SK-N-SH (cell line): ENCODE measurements around the gene UBAC2. TPM values are rescaled to one million over a fixed set of nuclear protein-coding genes. Genes with fewer than 3 reads are reported as not detected.

Experiments used
- CTCF ChIA-PET: fragments of 300-600, 350-600 bp; formaldehyde crosslinking; extraction: SDS; loops from one replicate; lab custom pipeline; 2021; lab: Yijun Ruan, JAX
- POLR2A ChIA-PET: fragments of 350-600 bp; sonication (Branson Sonifier 250); formaldehyde crosslinking; extraction: SDS; loops from one replicate; lab custom pipeline; 2020; ENCODE audit warnings: antibody characterized with exemption, inconsistent platforms; lab: Yijun Ruan, JAX
- DNase-seq: peaks from one replicate; pipeline ENCODE4 v3.0.0; 2012
- H2AFZ ChIP-seq: fragments of 200-600 bp; sonication (generic); 2 replicates; pipeline ENCODE4 v1.8.1; 2016; ENCODE audit warnings: antibody characterized with exemption, mild to moderate bottlenecking, low read depth
- H3F3A ChIP-seq: fragments of 200-600 bp; sonication (generic); replicated peaks from 2 replicates; pipeline ENCODE3; 2016; ENCODE audit warnings: antibody characterized with exemption, mild to moderate bottlenecking; ENCODE audit not compliant: insufficient read depth
- H3K27ac ChIP-seq, 2 experiments: fragments of 200-500 bp in 1 of 2; fragments of 200-600 bp in 1 of 2; sonication (Bioruptor generic) in 1 of 2; sonication (generic), shearing (Covaris generic) in 1 of 2; 2 replicates each; pipeline versions ENCODE4 v1.5.1 to v1.6.1; 2014 to 2016; ENCODE audit warnings: low read depth in 2 of 2, inconsistent platforms in 1 of 2, low read length in 1 of 2, mild to moderate bottlenecking in 1 of 2, mixed read lengths in 1 of 2
- H3K27me3 ChIP-seq: fragments of 200-600 bp; sonication (generic), shearing (Covaris generic); 2 replicates; pipeline ENCODE4 v1.6.1; 2016; ENCODE audit warnings: mixed run types; ENCODE audit not compliant: insufficient read depth
- H3K36me3 ChIP-seq, 2 experiments: fragments of 200-500 bp in 1 of 2; fragments of 200-600 bp in 1 of 2; sonication (Bioruptor generic) in 1 of 2; sonication (generic) in 1 of 2; replicated peaks in 1 of 2; 2 replicates each; pipeline versions ENCODE3 to v1.5.1; 2014 to 2016; ENCODE audit warnings: low read length in 1 of 2, mild to moderate bottlenecking in 1 of 2; ENCODE audit not compliant: insufficient read depth in 2 of 2, control insufficient read depth in 1 of 2
- H3K4me1 ChIP-seq, 2 experiments: fragments of 200-500 bp in 1 of 2; fragments of 200-600 bp in 1 of 2; sonication (Bioruptor generic) in 1 of 2; sonication (generic), shearing (Covaris generic) in 1 of 2; 2 replicates each; pipeline versions ENCODE4 v1.5.1 to v1.6.1; 2014 to 2016; ENCODE audit warnings: low read depth in 1 of 2, low read length in 1 of 2, mixed run types in 1 of 2; ENCODE audit not compliant: insufficient read depth in 2 of 2, control insufficient read depth in 1 of 2
- H3K4me2 ChIP-seq: fragments of 200-600 bp; sonication (generic), shearing (Covaris generic); 2 replicates; pipeline ENCODE4 v1.6.1; 2017; ENCODE audit warnings: mixed run types
- H3K4me3 ChIP-seq, 2 experiments: fragments of 200-500 bp in 1 of 2; fragments of 200-600 bp in 1 of 2; sonication (Bioruptor generic) in 1 of 2; sonication (generic), shearing (Covaris generic) in 1 of 2; 2 replicates each; pipeline versions ENCODE4 v1.5.1 to v1.8.1; 2014 to 2016; ENCODE audit warnings: low read depth in 2 of 2, inconsistent platforms in 1 of 2, low read length in 1 of 2, mild to moderate bottlenecking in 1 of 2, mixed read lengths in 1 of 2, moderate library complexity in 1 of 2
- H3K79me2 ChIP-seq: fragments of 200-600 bp; sonication (generic); 2 replicates; pipeline ENCODE4 v1.8.1; 2017; ENCODE audit warnings: mild to moderate bottlenecking; ENCODE audit not compliant: insufficient read depth
- H3K9ac ChIP-seq: fragments of 200-600 bp; sonication (generic); 2 replicates; pipeline ENCODE4 v1.6.1; 2017; ENCODE audit warnings: mixed run types
- H3K9me2 ChIP-seq: fragments of 200-600 bp; sonication (generic); 2 replicates; pipeline ENCODE4 v1.6.1; 2017; ENCODE audit warnings: mixed run types
- H3K9me3 ChIP-seq: fragments of 200-600 bp; sonication (generic); 2 replicates; pipeline ENCODE4 v1.6.1; 2017; ENCODE audit warnings: mixed run types, mild to moderate bottlenecking, moderate library complexity
- H4K20me1 ChIP-seq: fragments of 200-600 bp; sonication (generic); 2 replicates; pipeline ENCODE4 v1.6.1; 2017; ENCODE audit warnings: mild to moderate bottlenecking, mixed run types; ENCODE audit not compliant: insufficient read depth
- FOXM1 ChIP-seq: IDR thresholded peaks from 2 replicates; pipeline ENCODE4 v1.4.0; 2012; ENCODE audit warnings: low read depth, mild to moderate bottlenecking
- JUND ChIP-seq: IDR thresholded peaks from 2 replicates; pipeline ENCODE4 v1.4.0; 2012
- NFIC ChIP-seq: IDR thresholded peaks from 2 replicates; pipeline ENCODE4 v1.4.0; 2012; ENCODE audit warnings: borderline replicate concordance
- SMC3 ChIP-seq: IDR thresholded peaks from 2 replicates; pipeline ENCODE4 v1.6.1; 2012; ENCODE audit warnings: low read depth, low read length, improper control_type of control experiment
- WGBS: methylation state at CpG from one replicate; pipeline ENCODE4 v1.1.6; 2017; ENCODE audit warnings: low lambda C conversion rate; 5-methylcytosine and 5-hydroxymethylcytosine counted together
- polyA plus RNA-seq, 3 experiments: library from polyadenylated mRNA; depleted of rRNA; stranded (reverse); fragments of >200 nt; gene quantifications; 2 replicates each; pipeline ENCODE4 v1.2.3, GENCODE V29; 2012
- TF ChIP-seq, protein P1 (sequence below): IDR thresholded peaks from 2 replicates; pipeline ENCODE4 v1.4.0; 2012; ENCODE audit warnings: low read depth, borderline replicate concordance
- TF ChIP-seq, protein P2 (sequence below): IDR thresholded peaks from 2 replicates; pipeline ENCODE4 v1.4.0; 2012; ENCODE audit warnings: low read depth, borderline replicate concordance
- TF ChIP-seq, protein P3 (sequence below): IDR thresholded peaks from 2 replicates; pipeline ENCODE4 v1.6.1; 2012; ENCODE audit warnings: mild to moderate bottlenecking, low read depth, low read length, moderate library complexity
- TF ChIP-seq, protein P4 (sequence below): IDR thresholded peaks from 2 replicates; pipeline ENCODE4 v1.4.0; 2012; ENCODE audit warnings: low read depth

UBAC2 gene
- polyA plus RNA-seq, 1 of the 3 experiments (the other 2 are of a cell fraction), result 79.0 TPM

DNA sequence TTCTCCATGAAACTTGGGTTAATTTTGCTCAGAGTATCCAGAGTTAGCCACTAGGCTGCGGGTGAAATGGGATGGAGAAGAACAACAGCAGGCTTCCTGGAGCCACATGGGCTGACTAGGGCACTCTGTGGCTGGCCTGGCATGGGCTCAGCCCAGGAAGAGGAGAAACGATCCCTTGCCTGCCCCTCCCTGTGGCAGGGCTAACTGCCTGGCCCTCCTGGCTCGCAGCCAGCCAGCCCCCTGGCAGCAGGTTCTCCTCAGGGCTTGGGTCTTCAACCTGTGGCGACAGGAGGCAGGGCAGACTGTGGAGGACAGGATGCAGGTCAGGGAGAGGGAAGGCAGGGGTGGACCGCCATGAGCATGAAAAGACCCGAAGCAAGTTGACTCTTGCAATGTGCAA is 185.3 kb downstream of the UBAC2 start:
- no peak overlapping the region for H2AFZ ChIP-seq
- H3K36me3 ChIP-seq, result peaks cover 0 to 19% of the 10 kb centered on the region in 2 experiments
- no peak for DNase-seq
- peaks cover 0 to 5% of the 10 kb centered on the region in 2 experiments; a peak in 1 of 4 replicates for H3K4me1 ChIP-seq
- H3K9ac ChIP-seq, result no peak overlapping the region
- H3K27ac ChIP-seq, result no peak overlapping the region
- H3K9me2 ChIP-seq, result no peaks in the 10 kb centered on the region
- POLR2A ChIA-PET, result no interaction called here
- H3K4me3 ChIP-seq, result no peak overlapping the region
- no peaks in the 10 kb centered on the region for H3K79me2 ChIP-seq
- no peaks in the 10 kb centered on the region for H3F3A ChIP-seq
- H3K9me3 ChIP-seq, result no peaks in the 10 kb centered on the region
- H4K20me1 ChIP-seq, result no peaks in the 10 kb centered on the region
- WGBS, result 88% methylated on average over 5 of the region's 6 CpGs
- CTCF ChIA-PET, result interaction anchor here (1.0 kb wide), 1 partner anchor 116 kb away, joined by 5 read pairs; no protein-coding TSS in a partner anchor
- TF ChIP-seq FOXM1, result no peak
- H3K4me2 ChIP-seq, result no peak overlapping the region
- no peaks in the 10 kb centered on the region for H3K27me3 ChIP-seq

DNA sequence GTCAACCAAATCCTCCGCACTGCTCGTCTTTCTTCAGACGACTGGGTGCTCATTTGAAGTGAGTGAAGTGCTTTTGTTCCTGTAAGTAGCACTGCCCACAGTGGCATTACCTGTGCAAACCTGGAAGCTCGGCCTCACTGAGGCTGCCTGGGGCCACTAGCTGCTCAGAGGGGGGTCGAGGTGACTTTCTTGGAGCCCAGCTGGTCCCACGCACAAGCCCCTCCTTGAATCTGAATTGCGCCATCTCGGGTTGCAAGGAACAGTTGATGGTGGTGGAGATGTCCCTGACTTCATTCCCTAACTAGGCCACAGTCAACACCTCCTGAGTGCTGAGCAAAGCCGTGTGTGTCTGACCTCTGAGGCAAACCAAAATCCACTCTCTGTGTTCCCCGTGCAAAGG is 185.8 kb downstream of the UBAC2 start:
- Histone ChIP-seq H3K4me3 (no peak overlapping the region), H3F3A (no peaks in the 10 kb centered on the region), H4K20me1 (no peaks in the 10 kb centered on the region), H3K79me2 (no peaks in the 10 kb centered on the region), H3K27ac (no peak overlapping the region), H3K27me3 (no peaks in the 10 kb centered on the region), H3K36me3 (peaks cover 0 to 16% of the 10 kb centered on the region in 2 experiments), H3K4me2 (no peak overlapping the region), H3K9me2 (no peaks in the 10 kb centered on the region), H3K9me3 (no peaks in the 10 kb centered on the region), H3K4me1 (peaks cover 0 to 5% of the 10 kb centered on the region in 2 experiments; a peak in 1 of 4 replicates), H3K9ac (no peak overlapping the region), H2AFZ (no peak overlapping the region)
- DNase-seq, result no peak
- ChIA-PET POLR2A (no interaction called here), CTCF (interaction anchor here (1.0 to 2.4 kb wide), 3 partner anchors 11 to 117 kb away, joined by 4 to 10 read pairs (median 5); no protein-coding TSS in a partner anchor)
- 74% methylated on average over 4 of the region's 10 CpGs for WGBS
- no peak for TF ChIP-seq SMC3
- TF ChIP-seq JUND, result no peak
- TF ChIP-seq, protein P1, sequence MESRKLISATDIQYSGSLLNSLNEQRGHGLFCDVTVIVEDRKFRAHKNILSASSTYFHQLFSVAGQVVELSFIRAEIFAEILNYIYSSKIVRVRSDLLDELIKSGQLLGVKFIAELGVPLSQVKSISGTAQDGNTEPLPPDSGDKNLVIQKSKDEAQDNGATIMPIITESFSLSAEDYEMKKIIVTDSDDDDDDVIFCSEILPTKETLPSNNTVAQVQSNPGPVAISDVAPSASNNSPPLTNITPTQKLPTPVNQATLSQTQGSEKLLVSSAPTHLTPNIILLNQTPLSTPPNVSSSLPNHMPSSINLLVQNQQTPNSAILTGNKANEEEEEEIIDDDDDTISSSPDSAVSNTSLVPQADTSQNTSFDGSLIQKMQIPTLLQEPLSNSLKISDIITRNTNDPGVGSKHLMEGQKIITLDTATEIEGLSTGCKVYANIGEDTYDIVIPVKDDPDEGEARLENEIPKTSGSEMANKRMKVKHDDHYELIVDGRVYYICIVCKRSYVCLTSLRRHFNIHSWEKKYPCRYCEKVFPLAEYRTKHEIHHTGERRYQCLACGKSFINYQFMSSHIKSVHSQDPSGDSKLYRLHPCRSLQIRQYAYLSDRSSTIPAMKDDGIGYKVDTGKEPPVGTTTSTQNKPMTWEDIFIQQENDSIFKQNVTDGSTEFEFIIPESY, result no peak
- TF ChIP-seq, protein P2, sequence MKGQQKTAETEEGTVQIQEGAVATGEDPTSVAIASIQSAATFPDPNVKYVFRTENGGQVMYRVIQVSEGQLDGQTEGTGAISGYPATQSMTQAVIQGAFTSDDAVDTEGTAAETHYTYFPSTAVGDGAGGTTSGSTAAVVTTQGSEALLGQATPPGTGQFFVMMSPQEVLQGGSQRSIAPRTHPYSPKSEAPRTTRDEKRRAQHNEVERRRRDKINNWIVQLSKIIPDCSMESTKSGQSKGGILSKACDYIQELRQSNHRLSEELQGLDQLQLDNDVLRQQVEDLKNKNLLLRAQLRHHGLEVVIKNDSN, result no peak
- TF ChIP-seq, protein P3, sequence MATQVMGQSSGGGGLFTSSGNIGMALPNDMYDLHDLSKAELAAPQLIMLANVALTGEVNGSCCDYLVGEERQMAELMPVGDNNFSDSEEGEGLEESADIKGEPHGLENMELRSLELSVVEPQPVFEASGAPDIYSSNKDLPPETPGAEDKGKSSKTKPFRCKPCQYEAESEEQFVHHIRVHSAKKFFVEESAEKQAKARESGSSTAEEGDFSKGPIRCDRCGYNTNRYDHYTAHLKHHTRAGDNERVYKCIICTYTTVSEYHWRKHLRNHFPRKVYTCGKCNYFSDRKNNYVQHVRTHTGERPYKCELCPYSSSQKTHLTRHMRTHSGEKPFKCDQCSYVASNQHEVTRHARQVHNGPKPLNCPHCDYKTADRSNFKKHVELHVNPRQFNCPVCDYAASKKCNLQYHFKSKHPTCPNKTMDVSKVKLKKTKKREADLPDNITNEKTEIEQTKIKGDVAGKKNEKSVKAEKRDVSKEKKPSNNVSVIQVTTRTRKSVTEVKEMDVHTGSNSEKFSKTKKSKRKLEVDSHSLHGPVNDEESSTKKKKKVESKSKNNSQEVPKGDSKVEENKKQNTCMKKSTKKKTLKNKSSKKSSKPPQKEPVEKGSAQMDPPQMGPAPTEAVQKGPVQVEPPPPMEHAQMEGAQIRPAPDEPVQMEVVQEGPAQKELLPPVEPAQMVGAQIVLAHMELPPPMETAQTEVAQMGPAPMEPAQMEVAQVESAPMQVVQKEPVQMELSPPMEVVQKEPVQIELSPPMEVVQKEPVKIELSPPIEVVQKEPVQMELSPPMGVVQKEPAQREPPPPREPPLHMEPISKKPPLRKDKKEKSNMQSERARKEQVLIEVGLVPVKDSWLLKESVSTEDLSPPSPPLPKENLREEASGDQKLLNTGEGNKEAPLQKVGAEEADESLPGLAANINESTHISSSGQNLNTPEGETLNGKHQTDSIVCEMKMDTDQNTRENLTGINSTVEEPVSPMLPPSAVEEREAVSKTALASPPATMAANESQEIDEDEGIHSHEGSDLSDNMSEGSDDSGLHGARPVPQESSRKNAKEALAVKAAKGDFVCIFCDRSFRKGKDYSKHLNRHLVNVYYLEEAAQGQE, result no peak
- no peak for TF ChIP-seq NFIC
- TF ChIP-seq, protein P4, sequence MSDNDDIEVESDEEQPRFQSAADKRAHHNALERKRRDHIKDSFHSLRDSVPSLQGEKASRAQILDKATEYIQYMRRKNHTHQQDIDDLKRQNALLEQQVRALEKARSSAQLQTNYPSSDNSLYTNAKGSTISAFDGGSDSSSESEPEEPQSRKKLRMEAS, result no peak
- TF ChIP-seq FOXM1, result no peak
